Mesenchymal stem cell (in vitro differentiated cells and primary cell): Measurements from ENCODE around the gene PHKA2.
A peak's percentile ranks its signal among the peaks of the same experiment; 100 is the strongest.

ENCODE experiments used
- DNase-seq: peaks from one replicate; pipeline ENCODE4 v3.0.0-alpha.2; 2013
- H2AFZ ChIP-seq: one replicate; pipeline ENCODE4 v1.6.1; 2013; ENCODE audit warnings: low read depth, mild to moderate bottlenecking, control low read depth, inconsistent platforms, low read length, moderate library complexity
- H2AK5ac ChIP-seq: 2 replicates; pipeline ENCODE4 v1.6.1; 2013; ENCODE audit warnings: low read length, moderate library complexity, mild to moderate bottlenecking, inconsistent platforms; ENCODE audit not compliant: severe bottlenecking
- H2BK120ac ChIP-seq: one replicate; pipeline ENCODE4 v1.6.1; 2013; ENCODE audit warnings: low read depth, mild to moderate bottlenecking, inconsistent platforms, low read length, moderate library complexity
- H2BK12ac ChIP-seq, 2 experiments: one replicate each; pipeline ENCODE4 v1.6.1; 2013; ENCODE audit warnings: inconsistent platforms in 2 of 2, low read length in 2 of 2, mild to moderate bottlenecking in 2 of 2, moderate library complexity in 2 of 2, control low read depth in 1 of 2
- H2BK15ac ChIP-seq: one replicate; pipeline ENCODE4 v1.6.1; 2013; ENCODE audit warnings: mild to moderate bottlenecking, low read depth, inconsistent platforms; ENCODE audit not compliant: poor library complexity, severe bottlenecking
- H2BK5ac ChIP-seq: 2 replicates; pipeline ENCODE4 v1.6.1; 2013; ENCODE audit warnings: low read depth, mild to moderate bottlenecking, low read length, control low read depth, inconsistent platforms; ENCODE audit not compliant: poor library complexity, severe bottlenecking
- H3K14ac ChIP-seq, 2 experiments: one replicate each; pipeline ENCODE4 v1.6.1; 2013; ENCODE audit warnings: inconsistent platforms in 2 of 2, low read length in 2 of 2, control low read depth in 1 of 2, mild to moderate bottlenecking in 1 of 2, moderate library complexity in 1 of 2
- H3K18ac ChIP-seq, 2 experiments: one replicate each; pipeline ENCODE4 v1.6.1; 2013; ENCODE audit warnings: inconsistent platforms in 2 of 2, low read length in 2 of 2, control low read depth in 1 of 2, low read depth in 1 of 2, mild to moderate bottlenecking in 1 of 2
- H3K23ac ChIP-seq, 2 experiments: one replicate each; pipeline ENCODE4 v1.6.1; 2013; ENCODE audit warnings: inconsistent platforms in 2 of 2, low read length in 2 of 2, mild to moderate bottlenecking in 2 of 2, moderate library complexity in 2 of 2, control low read depth in 1 of 2
- H3K27ac ChIP-seq: 2 replicates; pipeline ENCODE4 v1.5.1; 2013; ENCODE audit warnings: mild to moderate bottlenecking, moderate library complexity, low read length, control low read depth, inconsistent platforms; ENCODE audit not compliant: poor library complexity, severe bottlenecking
- H3K27me3 ChIP-seq, 2 experiments: 2 replicates each; pipeline versions ENCODE4 v1.6.1 to v1.7.0; 2013; ENCODE audit warnings: low read length in 2 of 2, mild to moderate bottlenecking in 2 of 2, moderate library complexity in 2 of 2, control low read depth in 1 of 2, inconsistent platforms in 1 of 2; ENCODE audit not compliant: control insufficient read depth in 1 of 2, insufficient read depth in 1 of 2
- H3K36me3 ChIP-seq, 2 experiments: 2 replicates each; pipeline versions ENCODE4 v1.6.1 to v1.7.0; 2013; ENCODE audit warnings: low read length in 2 of 2, control low read depth in 1 of 2, inconsistent platforms in 1 of 2, low read depth in 1 of 2, mild to moderate bottlenecking in 1 of 2; ENCODE audit not compliant: insufficient read depth in 2 of 2, control insufficient read depth in 1 of 2
- H3K4ac ChIP-seq, 2 experiments: one replicate each; pipeline ENCODE4 v1.6.1; 2013; ENCODE audit warnings: inconsistent platforms in 2 of 2, low read length in 2 of 2, mild to moderate bottlenecking in 2 of 2, moderate library complexity in 2 of 2, control low read depth in 1 of 2, low read depth in 1 of 2
- H3K4me1 ChIP-seq: 2 replicates; pipeline ENCODE4 v1.6.1; 2013; ENCODE audit warnings: low read depth, low read length, control low read depth; ENCODE audit not compliant: control insufficient read depth, insufficient read depth
- H3K4me2 ChIP-seq: 2 replicates; pipeline ENCODE4 v1.6.1; 2013; ENCODE audit warnings: low read length, mild to moderate bottlenecking, inconsistent platforms; ENCODE audit not compliant: poor library complexity, severe bottlenecking
- H3K4me3 ChIP-seq, 2 experiments: 2 replicates each; pipeline versions ENCODE4 v1.5.1 to v1.7.0; 2013; ENCODE audit warnings: low read length in 2 of 2, mild to moderate bottlenecking in 2 of 2, control low read depth in 1 of 2, low read depth in 1 of 2; ENCODE audit not compliant: insufficient read depth in 1 of 2
- H3K79me1 ChIP-seq: replicated peaks from 2 replicates; pipeline ENCODE4 v1.6.1; 2013; ENCODE audit warnings: mild to moderate bottlenecking, control low read depth, low read length, inconsistent platforms; ENCODE audit not compliant: poor library complexity, severe bottlenecking
- H3K9ac ChIP-seq: 2 replicates; pipeline ENCODE4 v1.7.0; 2013; ENCODE audit warnings: mild to moderate bottlenecking, low read length, moderate library complexity
- H3K9me3 ChIP-seq: 2 replicates; pipeline ENCODE4 v1.7.0; 2013; ENCODE audit warnings: mild to moderate bottlenecking, low read length; ENCODE audit not compliant: control insufficient read depth
- H4K8ac ChIP-seq: one replicate; pipeline ENCODE4 v1.6.1; 2013; ENCODE audit warnings: inconsistent platforms, mild to moderate bottlenecking, low read length, moderate library complexity
- H4K91ac ChIP-seq: one replicate; pipeline ENCODE4 v1.6.1; 2013; ENCODE audit warnings: mild to moderate bottlenecking, low read length, inconsistent platforms
- WGBS: methylation state at CpG from one replicate; pipeline ENCODE4 v1.1.7; 2013; ENCODE audit warnings: mixed read lengths; 5-methylcytosine and 5-hydroxymethylcytosine counted together

PHKA2 gene

GRCh38 chrX:18917831-18918230 is 66.1 kb downstream of the PHKA2 start:
- WGBS = 99% methylated on average over 6 of the region's 7 CpGs
- Histone ChIP-seq H4K91ac (no peak overlapping the region), H4K8ac (no peak overlapping the region), H2AK5ac (no peak overlapping the region), H3K4me3 (peak overlapping the region in 1 of 2 experiments; percentile 14), H3K9me3 (peaks cover 13% of the 10 kb centered on the region), H2BK5ac (no peak overlapping the region), H3K23ac (no peak overlapping the region), H2BK12ac (no peak overlapping the region), H3K9ac (no peak overlapping the region), H3K4me1 (no peaks in the 10 kb centered on the region), H2AFZ (no peak overlapping the region), H3K27ac (no peak overlapping the region), H3K27me3 (no peaks in the 10 kb centered on the region), H2BK120ac (no peak overlapping the region), H3K18ac (no peak overlapping the region), H2BK15ac (no peak overlapping the region), H3K79me1 (no peaks in the 10 kb centered on the region), H3K4ac (no peak overlapping the region), H3K4me2 (no peak overlapping the region), H3K36me3 (peaks cover 7 to 14% of the 10 kb centered on the region in 2 experiments), H3K14ac (no peak overlapping the region)
- DNase-seq = no peak

GRCh38 chrX:18906286-18906685 is 77.6 kb downstream of the PHKA2 start:
- Histone ChIP-seq H3K23ac (no peak overlapping the region), H3K4me1 (no peaks in the 10 kb centered on the region), H2BK12ac (no peak overlapping the region), H3K27me3 (peaks cover 0 to 3% of the 10 kb centered on the region in 2 experiments), H4K8ac (no peak overlapping the region), H3K9ac (no peak overlapping the region), H4K91ac (no peak overlapping the region), H3K14ac (no peak overlapping the region), H3K36me3 (peaks cover 12 to 35% of the 10 kb centered on the region in 2 experiments), H2BK120ac (no peak overlapping the region), H2AK5ac (no peak overlapping the region), H3K27ac (no peak overlapping the region), H2BK15ac (no peak overlapping the region), H2BK5ac (no peak overlapping the region), H3K4ac (no peak overlapping the region), H3K79me1 (no peaks in the 10 kb centered on the region), H3K18ac (no peak overlapping the region), H3K4me2 (no peak overlapping the region), H3K9me3 (no peaks in the 10 kb centered on the region), H3K4me3 (no peak overlapping the region), H2AFZ (no peak overlapping the region)
- no peak for DNase-seq
- over 99% methylated on average over 7 of the region's 12 CpGs for WGBS

- Histone ChIP-seq H3K4me1 (no peaks in the 10 kb centered on the region), H2AFZ (no peak overlapping the region), H3K9ac (no peak overlapping the region), H3K27me3 (no peaks in the 10 kb centered on the region), H3K23ac (no peak overlapping the region), H3K27ac (no peak overlapping the region), H3K18ac (no peak overlapping the region), H3K4me2 (no peak overlapping the region), H2BK5ac (no peak overlapping the region), H3K9me3 (no peaks in the 10 kb centered on the region), H3K4ac (no peak overlapping the region), H2BK120ac (no peak overlapping the region), H2AK5ac (no peak overlapping the region), H2BK12ac (no peak overlapping the region), H4K91ac (no peak overlapping the region), H4K8ac (no peak overlapping the region), H3K36me3 (peaks cover 2 to 45% of the 10 kb centered on the region in 2 experiments), H3K14ac (no peak overlapping the region), H3K79me1 (no peaks in the 10 kb centered on the region), H2BK15ac (no peak overlapping the region), H3K4me3 (no peak overlapping the region)
- no peak for DNase-seq
- WGBS = 88% methylated on average over 12 of the region's 15 CpGs
Measured at GRCh38 chrX:18900401-18900976, 83.4 kb downstream of the PHKA2 start.

- H2AFZ ChIP-seq = no peak overlapping the region
- no peak overlapping the region for H3K14ac ChIP-seq
- H3K9ac ChIP-seq = no peak overlapping the region
- no peak overlapping the region for H2AK5ac ChIP-seq
- WGBS = 81% methylated on average over 12 of the region's 13 CpGs
- H3K4me3 ChIP-seq = no peak overlapping the region
- no peak overlapping the region for H4K8ac ChIP-seq
- H3K4me2 ChIP-seq = no peak overlapping the region
- no peak overlapping the region for H2BK5ac ChIP-seq
- DNase-seq = peak; percentile 25
- no peak overlapping the region for H2BK15ac ChIP-seq
- H3K27me3 ChIP-seq = no peaks in the 10 kb centered on the region
- no peak overlapping the region for H3K4ac ChIP-seq
- no peak overlapping the region for H3K18ac ChIP-seq
- H3K79me1 ChIP-seq = no peaks in the 10 kb centered on the region
- no peaks in the 10 kb centered on the region for H3K4me1 ChIP-seq
- H2BK12ac ChIP-seq = no peak overlapping the region
- no peak overlapping the region for H3K23ac ChIP-seq
- no peak overlapping the region for H2BK120ac ChIP-seq
- no peak overlapping the region for H3K27ac ChIP-seq
- no peaks in the 10 kb centered on the region for H3K9me3 ChIP-seq
- H4K91ac ChIP-seq = no peak overlapping the region
- H3K36me3 ChIP-seq = peaks cover 0 to 43% of the 10 kb centered on the region in 2 experiments
Measured at GRCh38 chrX:18899796-18900380, 84.0 kb downstream of the PHKA2 start.
